Stomach (tissue), 9 donors: ENCODE data around the gene STK4. TPM values are rescaled to one million over a fixed set of nuclear protein-coding genes. Genes with fewer than 3 reads are reported as not detected.

Source experiments
- DNase-seq, 2 donors: peaks; one replicate each; pipeline versions ENCODE4 v3.0.0 to v3.0.0-alpha.2; 2013 to 2019
- H3K27ac ChIP-seq, 5 donors: fragments of 200-600 bp in 4 of 5; sonication (generic) in 4 of 5; one replicate each; pipeline ENCODE4 v1.5.1; 2013 to 2019; ENCODE audit warnings: mild to moderate bottlenecking in 1 of 5, moderate library complexity in 1 of 5
- H3K27me3 ChIP-seq, 3 donors: fragments of 200-600 bp; sonication (generic); one replicate each; pipeline ENCODE4 v1.5.1; 2017 to 2019; ENCODE audit warnings: mixed run types in 1 of 3
- H3K36me3 ChIP-seq, 4 donors: fragments of 200-600 bp; sonication (generic); 1 replicate in 3 of 4; 2 replicates in 1 of 4; pipeline ENCODE4 v1.5.1; 2016 to 2019
- H3K4me1 ChIP-seq, 4 donors: fragments of 200-600 bp; sonication (generic); one replicate each; pipeline ENCODE4 v1.5.1; 2016 to 2019
- H3K4me3 ChIP-seq, 4 donors: fragments of 200-600 bp; sonication (generic) in 3 of 4; one replicate each; pipeline ENCODE4 v1.5.1; 2016 to 2019; ENCODE audit warnings: mild to moderate bottlenecking in 1 of 4
- H3K9me3 ChIP-seq, 4 donors: fragments of 200-600 bp; sonication (generic); one replicate each; pipeline ENCODE4 v1.5.1; 2016 to 2019
- EP300 ChIP-seq: sonication (generic); formaldehyde crosslinking; IDR thresholded peaks from one replicate; pipeline ENCODE4 v1.6.1; 2017; ENCODE audit warnings: antibody characterized with exemption
- POLR2A ChIP-seq, 4 donors: fragments of 450-650 bp; IDR thresholded peaks; one replicate each; pipeline ENCODE4 v1.6.1; 2016; ENCODE audit warnings: antibody characterized with exemption in 4 of 4, control low read depth in 2 of 4, mild to moderate bottlenecking in 1 of 4, moderate library complexity in 1 of 4
- POLR2AphosphoS5 ChIP-seq, 3 donors: sonication (generic); formaldehyde crosslinking; IDR thresholded peaks; one replicate each; pipeline ENCODE4 v1.6.1; 2016; ENCODE audit warnings: antibody characterized with exemption in 3 of 3
- WGBS, 5 donors: extraction: QIAGEN DNeasy Blood & Tissue Kit in 3 of 5; methylation state at CpG; one replicate each; pipeline versions ENCODE4 v1.1.5 to v1.1.7; 2013 to 2018; 5-methylcytosine and 5-hydroxymethylcytosine counted together
- intact Hi-C: fragments of 100-400 bp; cut with DNase I; formaldehyde crosslinking; loops from one replicate; pipeline ENCODE4 v1.15.1; 2023; ENCODE audit warnings: low total_unique reads
- polyA plus RNA-seq, 3 donors: library from polyadenylated mRNA; stranded (reverse); fragments of 200-250 nt; gene quantifications; one replicate each; pipeline ENCODE4 v1.2.3, GENCODE V29; 2013
- total RNA-seq, 5 donors: library from RNA; depleted of rRNA; stranded (reverse); fragments of >200 nt; gene quantifications; one replicate each; pipeline versions ENCODE4 v1.1.0 to v1.2.3, GENCODE V29; 2014 to 2016
- TF ChIP-seq, protein P1 (sequence below), 7 experiments: fragments of 450-650 bp in 4 of 7; fragments of 200-600 bp in 3 of 7; sonication (generic) in 3 of 7; IDR thresholded peaks; one replicate each; pipeline ENCODE4 v1.5.1; 2016 to 2019; ENCODE audit warnings: antibody characterized with exemption in 7 of 7, control low read depth in 2 of 7, mild to moderate bottlenecking in 1 of 7
- donor health status: healthy with polysubstance abuse.
- donor health status: Bipolar disorder and iron deficiency.
- donor health status: healthy.

Gene STK4
- total and polyA plus RNA-seq, 8 donors = 4.8 to 49.6 (median 19.3) TPM

DNA sequence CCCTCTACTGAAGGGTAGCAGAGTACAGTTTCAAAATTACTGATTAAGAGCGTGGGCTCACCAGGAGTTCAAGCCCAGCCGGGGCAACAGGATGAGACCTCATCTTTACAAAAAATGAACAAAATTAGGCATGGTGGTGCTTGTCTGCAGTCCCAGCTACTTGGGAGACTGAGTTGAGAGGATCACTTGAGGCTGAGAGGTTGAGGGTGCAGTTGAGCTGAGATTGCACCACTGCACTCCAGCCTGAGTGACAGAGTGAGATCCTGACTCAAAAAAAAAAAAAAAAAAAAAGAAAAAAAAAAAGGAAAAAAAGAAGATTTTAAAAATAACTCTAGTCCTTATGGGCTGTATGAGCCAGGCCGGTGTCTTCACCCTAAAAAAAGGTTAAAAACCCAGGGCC, 37.7 kb upstream of the STK4 start:
- intact Hi-C loops = no loop called here
- 71 to 84% (median 77%) methylated on average over 3 of the region's 3 CpGs for WGBS, 5 donors

DNA sequence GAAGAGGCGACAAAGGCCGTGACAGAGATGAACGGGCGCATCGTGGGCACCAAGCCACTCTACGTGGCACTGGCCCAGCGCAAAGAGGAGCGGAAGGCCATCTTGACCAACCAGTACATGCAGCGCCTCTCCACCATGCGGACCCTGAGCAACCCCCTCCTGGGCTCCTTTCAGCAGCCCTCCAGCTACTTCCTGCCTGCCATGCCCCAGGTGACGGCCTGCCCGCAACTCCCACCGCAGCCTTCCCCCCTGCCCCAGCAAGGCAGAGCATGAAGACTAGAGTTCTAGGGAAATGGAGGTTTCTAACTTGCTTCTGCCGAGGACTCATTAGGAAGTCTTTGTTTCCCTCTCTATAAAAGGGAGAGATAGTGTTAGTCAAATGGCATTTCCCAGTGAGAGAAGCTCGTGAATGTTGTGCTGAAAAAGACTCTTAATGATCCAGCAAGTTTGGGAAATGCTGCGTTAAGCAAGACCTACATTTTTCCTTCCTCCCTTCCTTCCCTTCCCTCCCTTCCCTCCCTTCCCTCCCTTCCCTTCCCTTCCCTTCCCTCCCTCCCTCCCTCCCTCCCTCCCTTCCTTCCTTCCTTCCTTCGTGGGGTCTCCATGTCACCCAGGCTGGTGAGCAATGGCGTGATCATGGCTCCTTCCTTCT, 35.7 kb upstream of the STK4 start:
- Histone ChIP-seq H3K9me3 (no peaks in the 10 kb centered on the region), H3K27me3 (no peaks in the 10 kb centered on the region), H3K4me1 (no peaks in the 10 kb centered on the region), H3K4me3 (no peak overlapping the region), H3K27ac (no peak overlapping the region), H3K36me3 (peaks cover 5 to 43% (median 29%) of the 10 kb centered on the region in 4 donors)
- 91 to 97% (median 96%) methylated on average over 12 to 18 of the region's 18 CpGs for WGBS, 5 donors
- no peak for DNase-seq
- intact Hi-C loops = no loop called here
- no peak for TF ChIP-seq POLR2AphosphoS5 (IDR thresholded peaks at IDR 0.05)
- no peak for TF ChIP-seq POLR2A (IDR thresholded peaks at IDR 0.05)
- TF ChIP-seq EP300 = no peak
- TF ChIP-seq, protein P1, sequence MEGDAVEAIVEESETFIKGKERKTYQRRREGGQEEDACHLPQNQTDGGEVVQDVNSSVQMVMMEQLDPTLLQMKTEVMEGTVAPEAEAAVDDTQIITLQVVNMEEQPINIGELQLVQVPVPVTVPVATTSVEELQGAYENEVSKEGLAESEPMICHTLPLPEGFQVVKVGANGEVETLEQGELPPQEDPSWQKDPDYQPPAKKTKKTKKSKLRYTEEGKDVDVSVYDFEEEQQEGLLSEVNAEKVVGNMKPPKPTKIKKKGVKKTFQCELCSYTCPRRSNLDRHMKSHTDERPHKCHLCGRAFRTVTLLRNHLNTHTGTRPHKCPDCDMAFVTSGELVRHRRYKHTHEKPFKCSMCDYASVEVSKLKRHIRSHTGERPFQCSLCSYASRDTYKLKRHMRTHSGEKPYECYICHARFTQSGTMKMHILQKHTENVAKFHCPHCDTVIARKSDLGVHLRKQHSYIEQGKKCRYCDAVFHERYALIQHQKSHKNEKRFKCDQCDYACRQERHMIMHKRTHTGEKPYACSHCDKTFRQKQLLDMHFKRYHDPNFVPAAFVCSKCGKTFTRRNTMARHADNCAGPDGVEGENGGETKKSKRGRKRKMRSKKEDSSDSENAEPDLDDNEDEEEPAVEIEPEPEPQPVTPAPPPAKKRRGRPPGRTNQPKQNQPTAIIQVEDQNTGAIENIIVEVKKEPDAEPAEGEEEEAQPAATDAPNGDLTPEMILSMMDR (IDR thresholded peaks at IDR 0.05) = no peak

More for the DNA sequence above, 37.7 kb upstream of the STK4 start:
- DNase-seq = no peak
- no peaks in the 10 kb centered on the region for H3K27me3 ChIP-seq
- H3K4me1 ChIP-seq = no peaks in the 10 kb centered on the region
- H3K4me3 ChIP-seq = no peak overlapping the region
- H3K27ac ChIP-seq = no peak overlapping the region
- H3K36me3 ChIP-seq = peaks cover 6 to 43% (median 37%) of the 10 kb centered on the region in 4 donors
- TF ChIP-seq EP300 (no peak), POLR2A (IDR thresholded peaks at IDR 0.05) (no peak)
- no peaks in the 10 kb centered on the region for H3K9me3 ChIP-seq

DNA sequence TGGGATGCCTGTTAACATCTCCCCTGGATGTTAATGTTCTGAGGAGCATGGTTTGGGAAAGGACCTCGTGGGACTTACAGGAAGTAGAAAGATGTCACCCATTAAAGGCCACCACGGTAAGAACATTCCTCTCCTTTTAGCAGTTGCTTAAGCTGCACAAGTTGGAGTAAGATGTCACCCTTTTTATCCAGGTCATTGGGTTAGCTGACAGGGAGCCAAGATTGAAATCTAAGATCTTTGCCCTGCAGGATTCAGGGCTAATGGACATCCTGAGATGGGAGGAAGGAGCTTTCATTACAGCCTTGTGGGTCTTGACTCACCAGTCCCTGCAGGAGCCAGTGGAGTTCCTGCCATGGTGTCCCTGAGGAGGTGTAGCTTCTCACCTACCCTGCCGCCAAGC, 34.4 kb upstream of the STK4 start:
- Histone ChIP-seq H3K36me3 (peaks cover 10 to 52% (median 41%) of the 10 kb centered on the region in 4 donors), H3K27ac (no peak overlapping the region), H3K27me3 (no peaks in the 10 kb centered on the region), H3K4me3 (no peak overlapping the region), H3K9me3 (no peaks in the 10 kb centered on the region), H3K4me1 (no peaks in the 10 kb centered on the region)
- intact Hi-C loops = no loop called here
- no peak for DNase-seq
- 76 to 93% (median 82%) methylated on average over 2 to 3 of the region's 3 CpGs for WGBS, 5 donors
- no peak for TF ChIP-seq POLR2A (IDR thresholded peaks at IDR 0.05)
- TF ChIP-seq POLR2AphosphoS5 (IDR thresholded peaks at IDR 0.05) = no peak

DNA sequence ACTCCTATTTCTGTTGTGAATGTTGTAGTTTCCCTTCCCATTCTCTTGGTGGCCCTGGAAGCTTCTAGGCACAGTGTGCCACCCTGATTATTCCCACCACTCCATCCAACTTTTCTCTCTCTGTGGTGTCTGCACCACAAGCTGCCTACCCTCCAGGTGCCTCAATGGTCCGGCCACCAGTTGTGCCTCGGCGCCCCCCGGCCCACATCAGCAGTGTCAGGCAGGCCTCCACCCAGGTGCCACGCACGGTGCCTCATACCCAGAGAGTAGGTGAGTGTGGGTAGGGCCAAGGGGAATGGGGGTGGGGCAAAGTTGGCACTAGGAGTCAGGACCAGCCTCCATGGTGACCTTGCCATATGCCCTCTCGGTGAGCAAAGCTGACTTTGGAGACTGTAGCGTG, 33.4 kb upstream of the STK4 start:
- H3K4me3 ChIP-seq = no peak overlapping the region

DNA sequence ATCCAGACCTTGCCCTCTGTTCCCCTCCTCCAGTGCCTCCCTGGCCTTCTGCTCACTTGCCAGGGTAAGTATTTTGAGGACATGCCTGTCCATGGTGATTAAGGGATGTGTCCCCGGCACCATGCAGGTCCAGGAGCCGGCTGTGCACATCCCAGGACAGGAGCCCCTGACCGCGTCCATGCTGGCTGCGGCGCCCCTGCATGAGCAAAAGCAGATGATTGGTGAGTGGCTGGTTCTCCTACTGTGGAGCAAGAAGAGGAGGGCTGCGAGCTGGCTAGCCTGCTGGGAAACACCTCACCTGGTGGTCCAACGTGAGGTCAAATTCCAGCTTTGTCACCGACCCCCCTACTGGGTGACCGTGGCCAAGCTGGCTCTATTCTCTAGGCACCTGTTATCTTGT, 29.8 kb upstream of the STK4 start:
- no peak for TF ChIP-seq POLR2A (IDR thresholded peaks at IDR 0.05)
- TF ChIP-seq POLR2AphosphoS5 (IDR thresholded peaks at IDR 0.05) = no peak
- Histone ChIP-seq H3K9me3 (no peaks in the 10 kb centered on the region), H3K4me3 (no peak overlapping the region), H3K36me3 (peaks cover 16 to 86% (median 72%) of the 10 kb centered on the region in 4 donors), H3K27me3 (no peaks in the 10 kb centered on the region), H3K27ac (no peak overlapping the region), H3K4me1 (no peaks in the 10 kb centered on the region)
- 92 to 94% (median 93%) methylated on average over 4 to 10 of the region's 10 CpGs for whole genome bisulfite sequencing, 5 donors
- intact Hi-C loops = no loop called here
- no peak for DNase-seq

More for the DNA sequence above, 33.4 kb upstream of the STK4 start:
- no peaks in the 10 kb centered on the region for H3K27me3 ChIP-seq
- intact Hi-C loops = no loop called here
- no peak for DNase-seq
- H3K36me3 ChIP-seq = peaks cover 10 to 60% (median 49%) of the 10 kb centered on the region in 4 donors
- H3K9me3 ChIP-seq = no peaks in the 10 kb centered on the region
- 93 to 99% (median 98%) methylated on average over 8 of the region's 8 CpGs for WGBS, 5 donors
- TF ChIP-seq EP300 = no peak
- no peaks in the 10 kb centered on the region for H3K4me1 ChIP-seq
- H3K27ac ChIP-seq = no peak overlapping the region

DNA sequence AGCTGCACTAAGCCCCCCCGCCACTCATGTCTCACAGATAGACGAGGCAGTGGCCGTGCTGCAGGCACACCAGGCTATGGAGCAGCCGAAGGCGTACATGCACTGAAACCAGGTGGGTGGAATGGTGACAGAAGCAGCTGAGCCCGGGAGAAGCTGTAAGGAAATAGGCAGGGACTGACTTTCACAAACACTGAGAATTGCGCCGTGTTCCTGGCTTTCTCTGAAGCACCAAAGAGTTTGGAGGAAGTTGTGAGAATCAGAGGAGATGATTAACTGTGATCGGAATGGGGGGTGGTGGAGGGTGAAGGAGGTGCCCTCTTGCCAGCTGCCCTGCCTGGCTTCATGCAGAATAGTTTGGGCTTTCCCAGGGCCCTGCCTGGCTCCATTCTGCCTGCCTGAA, 27.7 kb upstream of the STK4 start:
- Histone ChIP-seq H3K4me1 (no peaks in the 10 kb centered on the region), H3K4me3 (no peak overlapping the region), H3K27me3 (no peaks in the 10 kb centered on the region), H3K36me3 (peaks cover 36 to 90% (median 79%) of the 10 kb centered on the region in 4 donors), H3K9me3 (no peaks in the 10 kb centered on the region), H3K27ac (no peak overlapping the region)
- 82 to 88% (median 84%) methylated on average over 9 of the region's 9 CpGs for WGBS, 5 donors
- TF ChIP-seq POLR2A (IDR thresholded peaks at IDR 0.05) (no peak), POLR2AphosphoS5 (IDR thresholded peaks at IDR 0.05) (no peak)
- DNase-seq = no peak
- intact Hi-C loops = no loop called here

DNA sequence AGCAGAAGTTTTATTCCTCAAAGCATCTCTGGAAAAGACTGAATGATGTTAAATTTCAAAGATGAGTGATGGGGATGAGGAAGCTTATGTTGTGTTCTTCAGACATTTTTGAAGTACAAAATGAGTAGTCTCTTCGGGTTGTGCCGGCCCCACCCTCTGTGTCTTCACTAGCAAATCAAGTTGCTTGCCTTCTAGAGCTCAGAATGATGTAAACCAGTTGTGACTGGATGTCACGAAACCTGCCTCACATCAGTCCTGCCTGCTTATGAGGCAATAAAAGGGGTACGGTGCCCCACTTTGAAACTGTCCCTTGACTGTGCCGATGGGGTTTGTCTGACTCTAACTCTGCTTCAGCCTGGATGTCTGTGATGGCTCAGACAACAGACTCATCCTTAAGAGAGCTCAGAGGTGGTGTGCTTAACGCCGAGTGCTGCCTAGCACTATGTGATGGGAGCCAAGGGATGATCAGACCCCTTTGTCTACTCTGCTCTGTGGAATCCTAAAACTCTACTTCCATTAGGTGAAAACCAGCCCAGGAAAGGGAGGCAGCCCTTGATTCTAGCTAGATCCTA, 25.1 kb upstream of the STK4 start:
- Histone ChIP-seq H3K27ac (no peak overlapping the region), H3K9me3 (no peaks in the 10 kb centered on the region), H3K4me3 (no peak overlapping the region), H3K27me3 (no peaks in the 10 kb centered on the region), H3K36me3 (peaks cover 35 to 99% (median 96%) of the 10 kb centered on the region in 4 donors), H3K4me1 (no peaks in the 10 kb centered on the region)
- intact Hi-C loops = no loop called here
- DNase-seq = no peak
- WGBS, 5 donors = 88 to 93% (median 90%) methylated on average over 7 of the region's 7 CpGs
- TF ChIP-seq POLR2AphosphoS5 (IDR thresholded peaks at IDR 0.05) = no peak
- TF ChIP-seq EP300 = no peak
- TF ChIP-seq, protein P1 (IDR thresholded peaks at IDR 0.05) = no peak
- no peak for TF ChIP-seq POLR2A (IDR thresholded peaks at IDR 0.05)
